Measurements from ENCODE around the gene SMPX.

The SMPX gene

GRCh38 chrX:21728276-21728968 lies 29.5 kb downstream of the SMPX start:
- no peaks in the 10 kb centered on the region for H3K9me3 Mint-ChIP-seq
- peaks cover 15% of the 10 kb centered on the region for H3K27me3 Mint-ChIP-seq (ENCODE audit: low read depth, poor library complexity)
- DNase-seq = no peak
- H3K27ac Mint-ChIP-seq = no peak overlapping the region
- TF ChIP-seq CTCF (IDR thresholded peaks at IDR 0.05) = no peak
- peaks cover 15% of the 10 kb centered on the region for H3K4me1 Mint-ChIP-seq
- H3K4me3 Mint-ChIP-seq = no peak overlapping the region
- H3K36me3 Mint-ChIP-seq (ENCODE audit: low read depth) = no peaks in the 10 kb centered on the region

- TF ChIP-seq CTCF (IDR thresholded peaks at IDR 0.05) = no peak
- H3K27me3 Mint-ChIP-seq (ENCODE audit: low read depth, poor library complexity) = peaks cover 15% of the 10 kb centered on the region
- no peak overlapping the region for H3K27ac Mint-ChIP-seq
- no peak for DNase-seq
- no peaks in the 10 kb centered on the region for H3K36me3 Mint-ChIP-seq (ENCODE audit: low read depth)
- peaks cover 15% of the 10 kb centered on the region for H3K4me1 Mint-ChIP-seq
- H3K9me3 Mint-ChIP-seq = no peaks in the 10 kb centered on the region
- no peak overlapping the region for H3K4me3 Mint-ChIP-seq
These were observed 32.0 kb downstream of the SMPX start for GRCh38 chrX:21725916-21726315.

- Mint-ChIP-seq H3K27ac (no peak overlapping the region), H3K4me1 (peaks cover 15% of the 10 kb centered on the region), H3K4me3 (no peak overlapping the region), H3K36me3 (ENCODE audit: low read depth) (no peaks in the 10 kb centered on the region), H3K9me3 (no peaks in the 10 kb centered on the region), H3K27me3 (ENCODE audit: low read depth, poor library complexity) (peaks cover 15% of the 10 kb centered on the region)
- peak; percentile 58 for TF ChIP-seq CTCF (IDR thresholded peaks at IDR 0.05)
- DNase-seq = no peak
These were observed 32.4 kb downstream of the SMPX start for GRCh38 chrX:21725496-21725895.

GRCh38 chrX:21723814-21724213 lies 34.1 kb downstream of the SMPX start:
- TF ChIP-seq CTCF (IDR thresholded peaks at IDR 0.05) = no peak
- H3K36me3 Mint-ChIP-seq (ENCODE audit: low read depth) = no peaks in the 10 kb centered on the region
- no peak for DNase-seq

GRCh38 chrX:21723084-21723483 lies 34.8 kb downstream of the SMPX start:
- peaks cover 18% of the 10 kb centered on the region for H3K27me3 Mint-ChIP-seq (ENCODE audit: low read depth, poor library complexity)
- H3K27ac Mint-ChIP-seq = no peak overlapping the region
- peaks cover 24% of the 10 kb centered on the region for H3K4me1 Mint-ChIP-seq
- no peaks in the 10 kb centered on the region for H3K9me3 Mint-ChIP-seq
- peak; percentile 63 for DNase-seq
- no peak for TF ChIP-seq CTCF (IDR thresholded peaks at IDR 0.05)
- no peaks in the 10 kb centered on the region for H3K36me3 Mint-ChIP-seq (ENCODE audit: low read depth)
- no peak overlapping the region for H3K4me3 Mint-ChIP-seq

More at GRCh38 chrX:21723814-21724213, 34.1 kb downstream of the SMPX start:
- Mint-ChIP-seq H3K4me3 (no peak overlapping the region), H3K4me1 (peaks cover 24% of the 10 kb centered on the region), H3K27ac (no peak overlapping the region), H3K9me3 (no peaks in the 10 kb centered on the region), H3K27me3 (ENCODE audit: low read depth, poor library complexity) (peaks cover 20% of the 10 kb centered on the region)

- Mint-ChIP-seq H3K36me3 (ENCODE audit: low read depth) (no peaks in the 10 kb centered on the region), H3K9me3 (no peaks in the 10 kb centered on the region), H3K4me1 (peaks cover 35% of the 10 kb centered on the region), H3K27ac (no peak overlapping the region), H3K4me3 (no peak overlapping the region), H3K27me3 (ENCODE audit: low read depth, poor library complexity) (peaks cover 4% of the 10 kb centered on the region)
- no peak for DNase-seq
- no peak for TF ChIP-seq CTCF (IDR thresholded peaks at IDR 0.05)
These were observed 36.7 kb downstream of the SMPX start for GRCh38 chrX:21721195-21721594.
